Neural crest cell (in vitro differentiated cells): Measurements from ENCODE around the gene SLC6A13. TPM values are rescaled to one million over a fixed set of nuclear protein-coding genes. Genes with fewer than 3 reads are reported as not detected.
"Not testable (repeated sequence)": the region's sequence is repeated elsewhere in the genome, so short reads cannot be mapped to it uniquely, and the experiment has no call there.

ENCODE experiments used
- DNase-seq: peaks from one replicate; pipeline ENCODE4 v3.0.0; 2021; ENCODE audit warnings: low read depth, mixed read lengths, low spot score
- H3K27ac Mint-ChIP-seq: one replicate; pipeline ENCODE4 v1.8.0; 2021; ENCODE audit warnings: mild to moderate bottlenecking, mixed read lengths; ENCODE audit not compliant: unreplicated experiment
- H3K27me3 Mint-ChIP-seq: 2 replicates; pipeline ENCODE4 v1.8.0; 2021; ENCODE audit warnings: low read depth, mild to moderate bottlenecking, mixed read lengths
- H3K36me3 Mint-ChIP-seq: 2 replicates; pipeline ENCODE4 v1.8.0; 2021; ENCODE audit warnings: low read depth, mild to moderate bottlenecking, mixed read lengths
- H3K4me1 Mint-ChIP-seq: 2 replicates; pipeline ENCODE4 v1.8.0; 2021; ENCODE audit warnings: mixed read lengths
- H3K4me3 Mint-ChIP-seq: one replicate; pipeline ENCODE4 v1.8.0; 2021; ENCODE audit warnings: mild to moderate bottlenecking, mixed read lengths
- H3K9me3 Mint-ChIP-seq: 2 replicates; pipeline ENCODE4 v1.8.0; 2021; ENCODE audit warnings: mixed read lengths
- long read RNA-seq: library from polyadenylated mRNA; unstranded; transcript quantifications from one replicate; pipeline ENCODE4 v2.0.0, GENCODE V29; 2020
- total RNA-seq: library from RNA; stranded (reverse); gene quantifications from 2 replicates; pipeline ENCODE4 v1.2.1, GENCODE V29; 2021
- TF ChIP-seq, protein P1 (sequence below): fragments of 200-600 bp; sonication (generic); conservative IDR thresholded peaks from 2 replicates; pipeline ENCODE4 v1.5.0; 2021; ENCODE audit warnings: antibody characterized with exemption, mild to moderate bottlenecking

Gene SLC6A13
- total RNA-seq, result 0.27 and 0.30 TPM in 2 replicates
- long read RNA-seq, result 0 reads

- no peak for DNase-seq
- H3K4me3 Mint-ChIP-seq, result no peak within 1 kb of the TSS
These were observed at the start of gene SLC6A13 for GRCh38 chr12:262817-263216. Gene SLC6A13, minus strand, starts transcription at chr12:262836. Its CDS starts 2,784 bp downstream, at chr12:260052.

DNA sequence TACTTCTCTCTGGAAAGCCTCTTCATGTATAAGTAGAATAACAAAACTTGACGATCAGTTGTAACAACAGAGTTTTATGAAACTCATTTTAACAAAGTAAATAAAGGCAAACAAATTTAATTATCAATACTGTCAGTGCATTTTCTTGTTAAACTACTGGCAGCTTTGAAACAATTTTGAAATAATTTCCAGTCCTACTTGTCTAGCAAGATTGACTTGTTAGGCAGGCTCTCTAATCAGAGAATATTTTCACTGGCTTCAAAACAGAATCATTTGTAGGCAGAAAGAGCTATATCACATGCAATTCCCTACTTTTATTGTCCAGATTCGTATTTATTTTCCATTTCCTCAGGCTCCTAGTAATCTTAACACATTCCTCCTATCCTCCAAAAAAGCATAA lies 45.9 kb upstream of the SLC6A13 start:
- TF ChIP-seq, protein P1, sequence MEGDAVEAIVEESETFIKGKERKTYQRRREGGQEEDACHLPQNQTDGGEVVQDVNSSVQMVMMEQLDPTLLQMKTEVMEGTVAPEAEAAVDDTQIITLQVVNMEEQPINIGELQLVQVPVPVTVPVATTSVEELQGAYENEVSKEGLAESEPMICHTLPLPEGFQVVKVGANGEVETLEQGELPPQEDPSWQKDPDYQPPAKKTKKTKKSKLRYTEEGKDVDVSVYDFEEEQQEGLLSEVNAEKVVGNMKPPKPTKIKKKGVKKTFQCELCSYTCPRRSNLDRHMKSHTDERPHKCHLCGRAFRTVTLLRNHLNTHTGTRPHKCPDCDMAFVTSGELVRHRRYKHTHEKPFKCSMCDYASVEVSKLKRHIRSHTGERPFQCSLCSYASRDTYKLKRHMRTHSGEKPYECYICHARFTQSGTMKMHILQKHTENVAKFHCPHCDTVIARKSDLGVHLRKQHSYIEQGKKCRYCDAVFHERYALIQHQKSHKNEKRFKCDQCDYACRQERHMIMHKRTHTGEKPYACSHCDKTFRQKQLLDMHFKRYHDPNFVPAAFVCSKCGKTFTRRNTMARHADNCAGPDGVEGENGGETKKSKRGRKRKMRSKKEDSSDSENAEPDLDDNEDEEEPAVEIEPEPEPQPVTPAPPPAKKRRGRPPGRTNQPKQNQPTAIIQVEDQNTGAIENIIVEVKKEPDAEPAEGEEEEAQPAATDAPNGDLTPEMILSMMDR, result no peak
- no peak overlapping the region for H3K4me3 Mint-ChIP-seq
- no peaks in the 10 kb centered on the region for H3K27me3 Mint-ChIP-seq
- H3K36me3 Mint-ChIP-seq, result peaks cover 22% of the 10 kb centered on the region
- no peaks in the 10 kb centered on the region for H3K9me3 Mint-ChIP-seq
- H3K27ac Mint-ChIP-seq, result no peak overlapping the region
- H3K4me1 Mint-ChIP-seq, result no peaks in the 10 kb centered on the region
- DNase-seq, result no peak

More at GRCh38 chr12:262817-263216, at the start of gene SLC6A13:
- Mint-ChIP-seq H3K36me3 (no peaks in the 10 kb centered on the region), H3K27ac (no peak within 1 kb of the TSS), H3K27me3 (peaks cover 19% of the 10 kb centered on the region), H3K9me3 (no peaks in the 10 kb centered on the region), H3K4me1 (no peaks in the 10 kb centered on the region)
- TF ChIP-seq, protein P1, result no peak

- peaks cover 2% of the 10 kb centered on the region for H3K9me3 Mint-ChIP-seq
- TF ChIP-seq, protein P1, result no peak
- H3K27ac Mint-ChIP-seq, result no peak overlapping the region
- no peak overlapping the region for H3K4me3 Mint-ChIP-seq
- peaks cover 33% of the 10 kb centered on the region for H3K36me3 Mint-ChIP-seq
- no peak for DNase-seq
- no peaks in the 10 kb centered on the region for H3K27me3 Mint-ChIP-seq
- no peaks in the 10 kb centered on the region for H3K4me1 Mint-ChIP-seq
These were observed 44.8 kb upstream of the SLC6A13 start for GRCh38 chr12:307406-307805.

DNA sequence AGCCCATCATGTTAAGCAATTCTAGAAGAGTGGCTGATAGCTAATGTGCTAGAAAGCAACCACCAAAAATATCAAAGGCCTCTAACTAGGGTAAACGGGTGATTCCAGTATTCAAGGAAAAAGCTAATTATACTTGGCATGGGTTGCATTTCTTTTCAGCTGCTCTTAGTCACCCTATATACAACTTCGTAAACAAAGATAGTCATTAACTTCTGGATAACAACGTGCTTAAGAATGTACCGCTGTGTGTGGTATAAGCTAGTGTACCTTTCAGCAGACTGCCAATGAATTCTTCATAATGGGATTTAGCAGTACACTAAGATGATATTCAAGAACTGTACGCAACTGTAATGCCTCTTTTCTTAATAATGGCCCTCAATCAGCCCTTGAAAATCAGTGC lies 42.2 kb upstream of the SLC6A13 start:
- Mint-ChIP-seq H3K9me3 (peaks cover 7% of the 10 kb centered on the region), H3K27me3 (no peaks in the 10 kb centered on the region), H3K36me3 (peaks cover 56% of the 10 kb centered on the region), H3K4me1 (no peaks in the 10 kb centered on the region), H3K4me3 (no peak overlapping the region), H3K27ac (no peak overlapping the region)
- no peak for DNase-seq
- TF ChIP-seq, protein P1, result no peak

GRCh38 chr12:302766-303165 lies 40.1 kb upstream of the SLC6A13 start:
- H3K27ac Mint-ChIP-seq, DNase-seq, H3K4me1 Mint-ChIP-seq, H3K4me3 Mint-ChIP-seq, H3K27me3 Mint-ChIP-seq: not testable (repeated sequence)
- peaks cover 72% of the 10 kb centered on the region for H3K36me3 Mint-ChIP-seq
- H3K9me3 Mint-ChIP-seq, result peaks cover 11% of the 10 kb centered on the region

DNA sequence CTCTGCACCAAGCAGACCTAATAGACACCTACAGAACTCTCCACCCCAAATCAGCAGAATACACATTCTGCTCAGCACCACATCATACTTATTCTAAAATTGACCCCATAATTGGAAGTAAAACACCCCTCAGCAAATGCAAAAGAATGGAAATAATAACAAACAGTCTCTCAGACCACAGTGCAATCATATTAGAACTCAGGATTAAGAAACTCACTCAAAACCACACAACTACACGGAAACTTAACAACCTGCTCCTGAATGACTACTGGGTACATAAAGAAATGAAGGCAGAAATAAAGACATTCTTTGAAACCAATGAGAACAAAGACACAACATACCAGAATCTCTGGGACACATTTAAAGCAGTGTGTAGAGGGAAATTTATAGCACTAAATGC lies 37.5 kb upstream of the SLC6A13 start:
- peaks cover 11% of the 10 kb centered on the region for H3K9me3 Mint-ChIP-seq
- DNase-seq, H3K4me3 Mint-ChIP-seq, H3K27me3 Mint-ChIP-seq, H3K4me1 Mint-ChIP-seq, H3K27ac Mint-ChIP-seq: not testable (repeated sequence)
- H3K36me3 Mint-ChIP-seq, result peaks cover 71% of the 10 kb centered on the region

DNA sequence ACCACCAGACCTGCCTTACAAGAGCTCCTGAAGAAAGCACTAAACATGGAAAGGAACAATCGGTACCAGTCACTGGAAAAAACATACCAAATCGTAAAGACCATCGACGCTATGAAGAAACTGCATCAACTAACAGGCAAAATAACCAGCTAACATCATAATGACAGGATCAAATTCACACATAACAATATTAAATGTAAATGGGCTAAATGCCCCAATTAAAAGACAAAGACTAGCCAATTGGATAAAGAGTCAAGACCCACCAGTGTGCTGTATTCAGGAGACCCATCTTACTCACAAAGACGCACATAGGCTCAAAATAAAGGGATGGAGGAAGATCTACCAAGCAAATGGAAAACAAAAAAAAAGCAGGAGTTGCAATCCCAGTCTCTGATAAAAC lies 36.9 kb upstream of the SLC6A13 start:
- peaks cover 69% of the 10 kb centered on the region for H3K36me3 Mint-ChIP-seq
- not testable (repeated sequence) for DNase-seq, H3K27me3 Mint-ChIP-seq, H3K27ac Mint-ChIP-seq, H3K4me3 Mint-ChIP-seq, H3K4me1 Mint-ChIP-seq
- H3K9me3 Mint-ChIP-seq, result peaks cover 11% of the 10 kb centered on the region

DNA sequence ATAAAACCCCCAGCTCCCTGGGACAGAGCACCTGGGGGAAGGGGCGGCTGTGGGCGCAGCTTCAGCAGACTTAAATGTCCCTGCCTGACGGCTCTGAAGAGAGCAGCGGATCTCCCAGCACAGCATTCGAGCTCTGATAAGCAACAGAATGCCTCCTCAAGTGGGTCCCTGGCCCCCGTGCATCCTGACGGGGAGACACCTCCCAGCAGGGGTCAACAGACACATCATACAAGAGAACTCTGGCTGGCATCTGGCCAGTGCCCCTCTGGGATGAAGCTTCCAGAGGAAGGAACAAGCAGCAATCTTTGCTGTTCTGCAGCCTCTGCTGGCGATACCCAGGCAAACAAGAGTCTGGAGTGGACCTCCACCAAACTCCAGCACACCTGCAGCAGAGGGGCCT lies 35.4 kb upstream of the SLC6A13 start:
- DNase-seq, H3K4me3 Mint-ChIP-seq, H3K4me1 Mint-ChIP-seq, H3K27me3 Mint-ChIP-seq: not testable (repeated sequence)
- H3K27ac Mint-ChIP-seq, result peak overlapping the region; percentile 15
- H3K36me3 Mint-ChIP-seq, result peaks cover 58% of the 10 kb centered on the region
- H3K9me3 Mint-ChIP-seq, result peaks cover 11% of the 10 kb centered on the region
